SK-N-SH (cell line): ENCODE results near the gene RPS6KC1. TPM values are rescaled to one million over a fixed set of nuclear protein-coding genes. Genes with fewer than 3 reads are reported as not detected.

Experiments used
- CTCF ChIA-PET: fragments of 300-600, 350-600 bp; formaldehyde crosslinking; extraction: SDS; loops from one replicate; lab custom pipeline; 2021; lab: Yijun Ruan, JAX
- POLR2A ChIA-PET: fragments of 350-600 bp; sonication (Branson Sonifier 250); formaldehyde crosslinking; extraction: SDS; loops from one replicate; lab custom pipeline; 2020; ENCODE audit warnings: antibody characterized with exemption, inconsistent platforms; lab: Yijun Ruan, JAX
- DNase-seq: peaks from one replicate; pipeline ENCODE4 v3.0.0; 2012
- H2AFZ ChIP-seq: fragments of 200-600 bp; sonication (generic); 2 replicates; pipeline ENCODE4 v1.8.1; 2016; ENCODE audit warnings: antibody characterized with exemption, mild to moderate bottlenecking, low read depth
- H3F3A ChIP-seq: fragments of 200-600 bp; sonication (generic); replicated peaks from 2 replicates; pipeline ENCODE3; 2016; ENCODE audit warnings: antibody characterized with exemption, mild to moderate bottlenecking; ENCODE audit not compliant: insufficient read depth
- H3K27ac ChIP-seq, 2 experiments: fragments of 200-500 bp in 1 of 2; fragments of 200-600 bp in 1 of 2; sonication (Bioruptor generic) in 1 of 2; sonication (generic), shearing (Covaris generic) in 1 of 2; 2 replicates each; pipeline versions ENCODE4 v1.5.1 to v1.6.1; 2014 to 2016; ENCODE audit warnings: low read depth in 2 of 2, inconsistent platforms in 1 of 2, low read length in 1 of 2, mild to moderate bottlenecking in 1 of 2, mixed read lengths in 1 of 2
- H3K27me3 ChIP-seq: fragments of 200-600 bp; sonication (generic), shearing (Covaris generic); 2 replicates; pipeline ENCODE4 v1.6.1; 2016; ENCODE audit warnings: mixed run types; ENCODE audit not compliant: insufficient read depth
- H3K36me3 ChIP-seq, 2 experiments: fragments of 200-500 bp in 1 of 2; fragments of 200-600 bp in 1 of 2; sonication (Bioruptor generic) in 1 of 2; sonication (generic) in 1 of 2; replicated peaks in 1 of 2; 2 replicates each; pipeline versions ENCODE3 to v1.5.1; 2014 to 2016; ENCODE audit warnings: low read length in 1 of 2, mild to moderate bottlenecking in 1 of 2; ENCODE audit not compliant: insufficient read depth in 2 of 2, control insufficient read depth in 1 of 2
- H3K4me1 ChIP-seq, 2 experiments: fragments of 200-500 bp in 1 of 2; fragments of 200-600 bp in 1 of 2; sonication (Bioruptor generic) in 1 of 2; sonication (generic), shearing (Covaris generic) in 1 of 2; 2 replicates each; pipeline versions ENCODE4 v1.5.1 to v1.6.1; 2014 to 2016; ENCODE audit warnings: low read depth in 1 of 2, low read length in 1 of 2, mixed run types in 1 of 2; ENCODE audit not compliant: insufficient read depth in 2 of 2, control insufficient read depth in 1 of 2
- H3K4me2 ChIP-seq: fragments of 200-600 bp; sonication (generic), shearing (Covaris generic); 2 replicates; pipeline ENCODE4 v1.6.1; 2017; ENCODE audit warnings: mixed run types
- H3K4me3 ChIP-seq, 2 experiments: fragments of 200-500 bp in 1 of 2; fragments of 200-600 bp in 1 of 2; sonication (Bioruptor generic) in 1 of 2; sonication (generic), shearing (Covaris generic) in 1 of 2; 2 replicates each; pipeline versions ENCODE4 v1.5.1 to v1.8.1; 2014 to 2016; ENCODE audit warnings: low read depth in 2 of 2, inconsistent platforms in 1 of 2, low read length in 1 of 2, mild to moderate bottlenecking in 1 of 2, mixed read lengths in 1 of 2, moderate library complexity in 1 of 2
- H3K79me2 ChIP-seq: fragments of 200-600 bp; sonication (generic); 2 replicates; pipeline ENCODE4 v1.8.1; 2017; ENCODE audit warnings: mild to moderate bottlenecking; ENCODE audit not compliant: insufficient read depth
- H3K9ac ChIP-seq: fragments of 200-600 bp; sonication (generic); 2 replicates; pipeline ENCODE4 v1.6.1; 2017; ENCODE audit warnings: mixed run types
- H3K9me2 ChIP-seq: fragments of 200-600 bp; sonication (generic); 2 replicates; pipeline ENCODE4 v1.6.1; 2017; ENCODE audit warnings: mixed run types
- H3K9me3 ChIP-seq: fragments of 200-600 bp; sonication (generic); 2 replicates; pipeline ENCODE4 v1.6.1; 2017; ENCODE audit warnings: mixed run types, mild to moderate bottlenecking, moderate library complexity
- H4K20me1 ChIP-seq: fragments of 200-600 bp; sonication (generic); 2 replicates; pipeline ENCODE4 v1.6.1; 2017; ENCODE audit warnings: mild to moderate bottlenecking, mixed run types; ENCODE audit not compliant: insufficient read depth
- CHD2 ChIP-seq: fragments of 150-350 bp; IDR thresholded peaks from 2 replicates; pipeline ENCODE4 v1.6.1; 2018; ENCODE audit warnings: low read length; ENCODE audit not compliant: partially characterized antibody
- CTCF ChIP-seq: fragments of 200-600 bp; sonication (generic); IDR thresholded peaks from 2 replicates; pipeline ENCODE4 v1.6.1; 2017; ENCODE audit warnings: antibody characterized with exemption, mild to moderate bottlenecking, moderate library complexity
- ELF1 ChIP-seq: IDR thresholded peaks from 2 replicates; pipeline ENCODE4 v1.4.0; 2012
- EZH2phosphoT487 ChIP-seq: fragments of 200-600 bp; sonication (generic); IDR thresholded peaks from 2 replicates; pipeline ENCODE4 v1.6.1; 2017; ENCODE audit warnings: low read depth, mixed run types, mild to moderate bottlenecking, antibody characterized with exemption, moderate library complexity, borderline replicate concordance
- FOXM1 ChIP-seq: IDR thresholded peaks from 2 replicates; pipeline ENCODE4 v1.4.0; 2012; ENCODE audit warnings: low read depth, mild to moderate bottlenecking
- GABPA ChIP-seq: IDR thresholded peaks from 2 replicates; pipeline ENCODE4 v1.4.0; 2012; ENCODE audit warnings: low read depth, mild to moderate bottlenecking
- GATA2 ChIP-seq: sonication (generic); formaldehyde crosslinking; IDR thresholded peaks from 2 replicates; pipeline ENCODE4 v1.5.0; 2020; ENCODE audit warnings: mild to moderate bottlenecking, missing genetic modification reagents
- IRF3 ChIP-seq: fragments of 150-350 bp; IDR thresholded peaks from 2 replicates; pipeline ENCODE4 v1.6.1; 2016; ENCODE audit warnings: mild to moderate bottlenecking, low read depth, low read length
- MAX ChIP-seq: IDR thresholded peaks from 2 replicates; pipeline ENCODE4 v1.4.0; 2012; ENCODE audit warnings: low read depth
- MEF2A ChIP-seq: IDR thresholded peaks from 2 replicates; pipeline ENCODE4 v1.4.0; 2012; ENCODE audit warnings: low read depth, borderline replicate concordance
- MXI1 ChIP-seq: IDR thresholded peaks from 2 replicates; pipeline ENCODE4 v1.6.1; 2012; ENCODE audit warnings: mild to moderate bottlenecking, low read depth, low read length, improper control_type of control experiment
- NFIC ChIP-seq: IDR thresholded peaks from 2 replicates; pipeline ENCODE4 v1.4.0; 2012; ENCODE audit warnings: borderline replicate concordance
- POLR2AphosphoS5 ChIP-seq: IDR thresholded peaks from 2 replicates; pipeline ENCODE4 v1.6.1; 2012; ENCODE audit warnings: low read depth, low read length
- REST ChIP-seq: IDR thresholded peaks from 2 replicates; pipeline ENCODE4 v1.6.1; 2012; ENCODE audit warnings: mild to moderate bottlenecking, low read depth, low read length, moderate library complexity
- RFX5 ChIP-seq: IDR thresholded peaks from 2 replicates; pipeline ENCODE4 v1.6.1; 2012; ENCODE audit warnings: mild to moderate bottlenecking, improper control_type of control experiment, low read length
- RXRA ChIP-seq: IDR thresholded peaks from 2 replicates; pipeline ENCODE4 v1.4.0; 2012; ENCODE audit warnings: low read depth, mild to moderate bottlenecking, borderline replicate concordance
- SMC3 ChIP-seq: IDR thresholded peaks from 2 replicates; pipeline ENCODE4 v1.6.1; 2012; ENCODE audit warnings: low read depth, low read length, improper control_type of control experiment
- TAF1 ChIP-seq: IDR thresholded peaks from 2 replicates; pipeline ENCODE4 v1.6.1; 2012; ENCODE audit warnings: low read depth, mild to moderate bottlenecking, low read length, moderate library complexity, borderline replicate concordance
- TCF12 ChIP-seq: IDR thresholded peaks from 2 replicates; pipeline ENCODE4 v1.4.0; 2012
- USF2 ChIP-seq: fragments of 150-350 bp; IDR thresholded peaks from 2 replicates; pipeline ENCODE4 v1.6.1; 2017; ENCODE audit warnings: antibody characterized with exemption, low read length, low read depth, borderline replicate concordance
- WGBS: methylation state at CpG from one replicate; pipeline ENCODE4 v1.1.6; 2017; ENCODE audit warnings: low lambda C conversion rate; 5-methylcytosine and 5-hydroxymethylcytosine counted together
- polyA plus RNA-seq, 3 experiments: library from polyadenylated mRNA; depleted of rRNA; stranded (reverse); fragments of >200 nt; gene quantifications; 2 replicates each; pipeline ENCODE4 v1.2.3, GENCODE V29; 2012

RPS6KC1 gene
- polyA plus RNA-seq, 1 of the 3 experiments (the other 2 are of a cell fraction), result 7.8 TPM

- no peaks in the 10 kb centered on the region for H3K79me2 ChIP-seq
- peaks cover 4 to 43% of the 10 kb centered on the region in 2 experiments for H3K36me3 ChIP-seq
- ChIA-PET CTCF (interaction anchor here (1.0 kb wide), 1 partner anchor 846 kb away, joined by 4 read pairs; no protein-coding TSS in a partner anchor), POLR2A (no interaction called here)
- H2AFZ ChIP-seq, result no peak overlapping the region
- no peaks in the 10 kb centered on the region for H3K9me3 ChIP-seq
- no peak for TF ChIP-seq FOXM1
- TF ChIP-seq MEF2A, result no peak
- no peak for TF ChIP-seq NFIC
- no peak for TF ChIP-seq IRF3
- no peak for TF ChIP-seq CHD2
- no peak for TF ChIP-seq RFX5
- no peak for TF ChIP-seq RXRA
- no peak for TF ChIP-seq USF2
- no peak for TF ChIP-seq MAX
- TF ChIP-seq ELF1, result no peak
- no peak for TF ChIP-seq TCF12
- no peak for TF ChIP-seq TAF1
- TF ChIP-seq SMC3, result no peak
- no peak for TF ChIP-seq POLR2AphosphoS5
- no peak for TF ChIP-seq EZH2phosphoT487
- no peak for TF ChIP-seq GABPA
- TF ChIP-seq GATA2, result no peak
- H3K4me1 ChIP-seq, result peaks cover 0 to 12% of the 10 kb centered on the region in 2 experiments; a peak in 1 of 4 replicates
- H3F3A ChIP-seq, result no peaks in the 10 kb centered on the region
- H3K9me2 ChIP-seq, result no peaks in the 10 kb centered on the region
- no peaks in the 10 kb centered on the region for H3K27me3 ChIP-seq
- H3K9ac ChIP-seq, result no peak overlapping the region
- no peak for DNase-seq
- H3K4me2 ChIP-seq, result no peak overlapping the region
- H3K27ac ChIP-seq, result no peak overlapping the region
- 95% methylated on average over 2 of the region's 2 CpGs for WGBS
- H4K20me1 ChIP-seq, result no peaks in the 10 kb centered on the region
- H3K4me3 ChIP-seq, result no peak overlapping the region
Observed at GRCh38 chr1:213277036-213277435, 226.0 kb downstream of the RPS6KC1 start.

- Histone ChIP-seq H3K4me1 (peaks cover 0 to 12% of the 10 kb centered on the region in 2 experiments; a peak in 1 of 4 replicates), H3K9me2 (no peaks in the 10 kb centered on the region), H3K4me2 (no peak overlapping the region), H4K20me1 (no peaks in the 10 kb centered on the region), H3K27me3 (no peaks in the 10 kb centered on the region), H3K9ac (no peak overlapping the region), H2AFZ (no peak overlapping the region), H3K36me3 (peaks cover 3 to 19% of the 10 kb centered on the region in 2 experiments), H3K27ac (no peak overlapping the region), H3K9me3 (no peaks in the 10 kb centered on the region), H3K79me2 (no peaks in the 10 kb centered on the region), H3K4me3 (no peak overlapping the region), H3F3A (peaks cover 9% of the 10 kb centered on the region)
- CTCF ChIA-PET, result interaction anchor here (0.7 kb wide), 1 partner anchor 9 kb away, joined by 3 read pairs; no protein-coding TSS in a partner anchor
- no peak for DNase-seq
- POLR2A ChIA-PET, result no interaction called here
- TF ChIP-seq CTCF (no peak), TAF1 (no peak), REST (no peak), RXRA (no peak), TCF12 (no peak), FOXM1 (no peak), MXI1 (no peak), MAX (no peak)
Observed at GRCh38 chr1:213279410-213279809, 228.4 kb downstream of the RPS6KC1 start.
